ENCODE data around the gene PTEN. TPM values are rescaled to one million over a fixed set of nuclear protein-coding genes. Genes with fewer than 3 reads are reported as not detected.

The PTEN gene
- total and polyA plus RNA-seq, 2 experiments from 2014 or later = 20.8 to 64.0 TPM

DNA sequence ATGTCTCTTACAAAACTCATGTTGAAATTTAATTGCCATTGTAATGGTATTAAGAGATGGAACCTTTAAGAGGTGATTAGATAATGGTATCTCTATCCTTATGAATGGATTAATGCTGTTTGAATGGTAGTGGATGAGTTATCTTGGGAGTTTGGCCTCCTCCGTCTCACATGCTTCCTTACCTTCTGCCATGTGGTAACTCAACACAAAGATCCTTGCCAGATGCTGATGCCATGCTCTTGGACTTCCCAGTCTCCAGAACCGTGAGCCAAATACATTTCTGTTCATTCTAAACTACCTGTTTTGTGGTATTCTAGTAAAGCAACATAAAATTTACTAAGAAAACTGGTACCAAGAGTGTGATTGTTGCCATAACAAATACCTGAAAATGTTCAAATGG, 23.2 kb downstream of the PTEN start:
- Mint-ChIP-seq H3K4me1 (no peaks in the 10 kb centered on the region), H3K9me3 (peaks cover 11% of the 10 kb centered on the region), H3K4me3 (no peak overlapping the region), H3K36me3 (ENCODE audit: low read depth) (peaks cover 43% of the 10 kb centered on the region), H3K27me3 (ENCODE audit: insufficient read depth, low read depth, poor library complexity) (no peaks in the 10 kb centered on the region), H3K27ac (no peak overlapping the region)
- Histone ChIP-seq H3K79me2 (replicated peaks; ENCODE audit: insufficient read depth) (peaks cover 97% of the 10 kb centered on the region), H3K9me2 (ENCODE audit: insufficient read depth) (no peaks in the 10 kb centered on the region), H3K36me3 (ENCODE audit: insufficient read depth) (peaks cover 13% of the 10 kb centered on the region), H2AFZ (no peak overlapping the region), H3K4me3 (no peak overlapping the region), H3F3A (replicated peaks; ENCODE audit: low read depth) (no peaks in the 10 kb centered on the region), H3K27me3 (ENCODE audit: insufficient read depth) (no peaks in the 10 kb centered on the region), H4K20me1 (replicated peaks; ENCODE audit: insufficient read depth) (no peaks in the 10 kb centered on the region; the same call in none of the 2 replicates), H3K4me1 (ENCODE audit: insufficient read depth) (no peaks in the 10 kb centered on the region), H3K27ac (ENCODE audit: low read depth) (no peak overlapping the region), H3K4me2 (no peak overlapping the region)
- no peak for ATAC-seq
- no peak for TF ChIP-seq CREB1 (CRISPR knock-in tag; IDR thresholded peaks at IDR 0.05; ENCODE audit: low read depth)
- TF ChIP-seq REST (IDR thresholded peaks at IDR 0.05; ENCODE audit: unreplicated experiment) = no peak
- TF ChIP-seq NANOG (IDR thresholded peaks at IDR 0.05; ENCODE audit: borderline replicate concordance) = no peak
- no peak for TF ChIP-seq POLR2AphosphoS5 (IDR thresholded peaks at IDR 0.05; ENCODE audit: low read depth)
- TF ChIP-seq ZNF114 (CRISPR knock-in tag; IDR thresholded peaks at IDR 0.05) = no peak
- no peak for TF ChIP-seq JUNB (IDR thresholded peaks at IDR 0.05; ENCODE audit: unreplicated experiment)
- no peak for TF ChIP-seq EZH2phosphoT487 (IDR thresholded peaks at IDR 0.05; ENCODE audit: unreplicated experiment)
- TF ChIP-seq EZH2 (IDR thresholded peaks at IDR 0.05; ENCODE audit: low read depth, unreplicated experiment) = no peak
- no peak for DNase-seq (ENCODE audit: low spot score)

DNA sequence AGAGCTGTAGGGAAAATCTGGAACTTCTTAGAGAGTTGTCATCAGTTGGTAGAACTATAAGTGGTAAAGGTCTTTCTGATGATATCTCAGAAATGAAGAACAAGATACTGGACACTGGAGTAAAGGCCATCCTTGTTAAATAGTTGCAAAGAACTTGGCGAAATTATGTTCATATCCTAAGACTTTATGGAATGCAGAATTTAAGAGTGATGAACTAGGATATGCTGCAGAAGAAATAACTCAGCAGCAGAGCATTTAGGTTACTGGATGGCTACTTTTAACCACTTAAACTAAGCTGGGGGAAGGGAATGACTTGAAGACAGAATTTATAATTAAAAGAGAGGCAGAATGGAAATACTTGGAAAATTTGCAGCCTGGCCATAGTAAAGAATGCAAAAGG, 23.7 kb downstream of the PTEN start:
- no peak for DNase-seq (ENCODE audit: low spot score)
- ATAC-seq = no peak
- H3K79me2 ChIP-seq (replicated peaks; ENCODE audit: insufficient read depth) = peaks cover 97% of the 10 kb centered on the region
- H3F3A ChIP-seq (replicated peaks; ENCODE audit: low read depth) = no peaks in the 10 kb centered on the region
- no peak overlapping the region for H3K4me3 Mint-ChIP-seq
- H3K27ac Mint-ChIP-seq = no peak overlapping the region
- peaks cover 13% of the 10 kb centered on the region for H3K36me3 ChIP-seq (ENCODE audit: insufficient read depth)
- H3K9me2 ChIP-seq (ENCODE audit: insufficient read depth) = no peaks in the 10 kb centered on the region
- no peak overlapping the region for H3K27ac ChIP-seq (ENCODE audit: low read depth)
- no peaks in the 10 kb centered on the region; the same call in none of the 2 replicates for H4K20me1 ChIP-seq (replicated peaks; ENCODE audit: insufficient read depth)
- H3K27me3 ChIP-seq (ENCODE audit: insufficient read depth) = no peaks in the 10 kb centered on the region
- peaks cover 38% of the 10 kb centered on the region for H3K36me3 Mint-ChIP-seq (ENCODE audit: low read depth)
- peaks cover 11% of the 10 kb centered on the region for H3K9me3 Mint-ChIP-seq
- no peak overlapping the region for H3K4me2 ChIP-seq
- H3K4me3 ChIP-seq = no peak overlapping the region
- no peaks in the 10 kb centered on the region for H3K4me1 Mint-ChIP-seq
- TF ChIP-seq REST (IDR thresholded peaks at IDR 0.05; ENCODE audit: unreplicated experiment) (no peak), JUNB (IDR thresholded peaks at IDR 0.05; ENCODE audit: unreplicated experiment) (no peak), ETS1 (IDR thresholded peaks at IDR 0.05) (no peak), ZNF114 (CRISPR knock-in tag; IDR thresholded peaks at IDR 0.05) (no peak)
- no peak overlapping the region for H2AFZ ChIP-seq
- H3K4me1 ChIP-seq (ENCODE audit: insufficient read depth) = no peaks in the 10 kb centered on the region
- no peaks in the 10 kb centered on the region for H3K27me3 Mint-ChIP-seq (ENCODE audit: insufficient read depth, low read depth, poor library complexity)

Measured in GM23338 (cell line).